Left lobe of liver (tissue), 1 donor: ENCODE results near the gene UPK3B. TPM values are rescaled to one million over a fixed set of nuclear protein-coding genes. Genes with fewer than 3 reads are reported as not detected.

Experiments
- total RNA-seq: library from RNA; stranded (reverse); gene quantifications from one replicate; pipeline ENCODE4 v1.2.1, GENCODE V29; 2021
- donor health status: DM: no; HTN: yes; CAD: no.

Gene UPK3B
- total RNA-seq, 1 donor from 2014 or later = 1.2 TPM

Other genes starting within 250 kb of the UPK3B start
- 72.4 TPM for gene HSPB1, start 207.9 kb upstream of the UPK3B start, total RNA-seq
- gene YWHAG, start 151.6 kb upstream of the UPK3B start, total RNA-seq = 44.8 TPM
- 2.5 TPM for gene SSC4D, start 100.9 kb upstream of the UPK3B start, total RNA-seq
- gene ZP3, start 85.6 kb upstream of the UPK3B start, total RNA-seq = 0.20 TPM
- 12.0 TPM for gene DTX2, start 48.8 kb upstream of the UPK3B start, total RNA-seq
- gene SPDYE16, start 32.7 kb downstream of the UPK3B start, total RNA-seq = 0.13 TPM
- gene POMZP3, start 116.7 kb downstream of the UPK3B start, total RNA-seq = 4.4 TPM